Gastroesophageal sphincter (tissue), 3 donors: ENCODE results near the gene ADAMTS2.

Experiments used
- CTCF ChIP-seq, 4 experiments: fragments of 200-600 bp in 2 of 4; fragments of 450-650 bp in 2 of 4; sonication (generic) in 1 of 4; IDR thresholded peaks; one replicate each; pipeline ENCODE4 v1.5.1; 2017 to 2019; ENCODE audit warnings: antibody characterized with exemption in 4 of 4, mild to moderate bottlenecking in 2 of 4, moderate library complexity in 2 of 4
- EP300 ChIP-seq: sonication (generic); formaldehyde crosslinking; IDR thresholded peaks from one replicate; pipeline ENCODE4 v1.6.1; 2017; ENCODE audit warnings: antibody characterized with exemption, mild to moderate bottlenecking

GRCh38 chr5:179187229-179187678 lies 158.0 kb downstream of the ADAMTS2 start:
- TF ChIP-seq EP300 (no peak), CTCF (IDR thresholded peaks at IDR 0.05) (no peak)
